Left forelimb (tissue), 1 donor: ENCODE results near the gene CUZD1.

ENCODE experiments used
- DNase-seq: peaks from one replicate; pipeline ENCODE4 v3.0.0-alpha.2; 2018; ENCODE audit warnings: low spot score

The CUZD1 gene

DNA sequence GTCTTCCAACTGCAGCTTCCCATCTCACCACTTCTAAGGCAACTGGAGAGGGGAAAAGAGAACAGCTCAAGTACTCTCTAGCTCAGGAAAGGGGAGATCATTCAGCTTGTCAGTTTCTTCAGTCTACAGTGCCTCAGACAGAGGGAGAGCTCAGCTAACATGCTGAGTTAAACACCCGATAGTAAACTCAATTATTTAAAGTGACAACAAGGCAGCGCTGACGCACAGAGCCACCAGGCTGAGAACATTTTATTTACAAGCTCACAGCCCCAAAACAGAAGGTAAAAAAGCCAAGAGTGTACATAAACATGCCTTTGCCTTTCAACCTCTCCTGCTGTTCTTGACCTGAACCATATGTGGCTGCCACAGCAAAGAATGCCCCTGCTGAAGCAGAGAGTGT, 10.1 kb upstream of the CUZD1 start:
- DNase-seq: no peak

DNA sequence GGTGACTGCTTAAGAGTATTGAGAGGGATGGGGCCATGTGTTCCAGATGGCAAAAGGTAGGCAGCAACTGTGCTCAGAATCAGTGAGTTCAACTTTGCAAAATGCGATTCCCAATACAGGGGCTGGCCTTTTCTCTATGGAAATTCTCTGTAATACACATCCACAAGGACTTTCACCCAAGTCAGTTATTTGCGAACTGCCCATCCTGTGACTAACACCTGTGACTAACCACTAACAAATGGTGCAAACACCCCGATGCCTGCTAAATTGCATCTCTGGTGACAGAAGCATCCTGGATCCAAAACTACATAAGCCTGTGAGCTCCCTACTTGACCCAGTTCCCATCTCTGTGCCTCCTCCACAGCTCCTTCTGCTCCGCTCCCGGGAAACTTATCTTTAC, 9.0 kb upstream of the CUZD1 start:
- no peak for DNase-seq

- DNase-seq: no peak
These were observed 8.1 kb upstream of the CUZD1 start for GRCh38 chr10:122853665-122854313.

DNA sequence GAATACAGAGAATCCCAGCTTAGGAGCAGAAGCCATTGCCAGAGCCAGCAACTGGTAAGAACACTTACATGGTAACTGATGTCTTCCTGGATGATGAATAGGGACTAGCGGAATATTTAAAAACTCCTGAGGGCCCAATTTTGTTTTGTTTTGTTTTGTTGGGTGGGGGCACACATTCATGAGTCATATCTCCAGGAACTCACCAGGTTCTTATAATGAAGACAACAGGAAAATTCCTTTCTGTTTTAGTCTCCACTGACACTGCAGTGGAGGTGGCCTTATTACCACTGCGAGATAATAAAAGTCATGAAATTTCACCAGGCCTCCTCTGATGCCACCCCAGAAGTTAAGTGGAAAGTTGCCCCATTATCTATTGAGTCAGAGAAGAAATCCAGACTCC, 6.6 kb upstream of the CUZD1 start:
- DNase-seq: no peak

DNA sequence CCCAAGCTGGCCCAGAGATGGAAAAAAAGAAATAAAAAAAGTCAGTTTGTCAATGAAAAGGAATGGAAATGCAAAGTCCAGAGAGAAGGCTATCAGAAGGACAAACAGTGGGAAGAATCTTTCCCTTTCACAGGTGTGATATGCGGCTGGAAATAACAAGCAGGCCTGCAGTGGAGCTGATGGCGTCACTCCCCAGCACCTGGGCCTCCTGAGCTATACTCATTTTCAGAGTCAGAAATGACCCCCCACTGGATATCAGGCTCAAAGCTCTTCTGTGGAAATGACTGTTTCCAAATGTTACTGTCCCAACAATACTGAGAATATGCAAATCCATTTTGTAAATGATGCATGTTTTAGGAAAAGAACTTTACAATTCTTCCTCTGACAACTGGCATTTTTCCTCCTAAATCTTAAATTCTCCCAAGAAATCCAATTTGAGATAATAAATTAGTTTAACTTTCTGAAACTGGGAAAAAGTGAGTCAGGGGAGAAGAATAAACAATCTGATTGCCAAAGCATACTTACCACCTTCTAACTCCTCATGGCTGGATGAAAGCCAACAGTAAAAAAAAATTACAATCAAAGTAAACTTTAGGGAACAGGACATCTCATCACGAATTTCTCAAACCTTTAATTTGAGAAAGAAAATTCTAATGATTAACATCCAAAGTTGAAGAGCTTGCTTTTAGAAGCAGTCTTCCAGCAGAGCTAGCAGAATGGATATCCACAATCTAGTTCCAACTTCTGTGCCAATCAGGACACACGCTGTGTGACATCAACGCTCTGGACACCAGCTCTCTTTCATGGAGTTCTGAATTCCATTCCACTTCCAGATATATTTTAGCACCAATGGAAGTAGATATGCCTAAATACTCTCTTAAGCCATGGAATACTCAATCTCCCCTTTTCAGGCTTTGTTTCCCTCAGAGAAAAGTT, 5.3 kb upstream of the CUZD1 start:
- DNase-seq: no peak

DNA sequence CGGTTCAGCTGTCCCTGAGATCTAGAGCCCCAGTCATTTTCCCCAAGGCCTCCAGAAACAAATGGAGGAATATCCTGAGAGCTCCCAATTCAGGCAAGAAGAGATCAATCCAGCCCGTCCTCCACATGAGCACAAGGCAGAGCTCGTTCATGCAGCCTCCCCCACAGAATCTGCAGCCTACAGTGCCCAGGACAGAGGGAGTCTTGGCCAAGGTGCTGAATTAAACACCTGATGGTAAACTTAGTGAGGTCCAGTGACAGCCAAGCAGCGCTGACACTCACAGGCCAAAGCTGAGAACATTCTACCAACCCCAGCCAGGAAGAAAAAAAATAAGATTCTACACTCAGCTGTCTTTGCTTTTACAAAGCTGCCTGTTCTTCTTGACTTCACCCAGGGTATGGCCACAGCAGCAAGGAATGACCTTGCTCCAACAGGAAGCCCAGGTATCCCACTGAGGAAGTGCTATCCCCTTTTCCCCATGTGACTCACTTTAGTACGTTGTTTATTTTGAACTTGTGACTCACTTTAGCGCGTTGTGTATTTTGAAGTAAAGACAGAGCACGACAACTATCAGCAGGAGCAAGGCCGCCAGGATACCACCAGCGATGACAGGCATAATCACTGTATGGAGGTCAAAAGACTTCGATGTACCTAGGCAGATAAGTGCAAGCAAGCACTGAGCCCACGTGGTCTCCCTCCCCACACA, 4.4 kb upstream of the CUZD1 start:
- no peak for DNase-seq

DNA sequence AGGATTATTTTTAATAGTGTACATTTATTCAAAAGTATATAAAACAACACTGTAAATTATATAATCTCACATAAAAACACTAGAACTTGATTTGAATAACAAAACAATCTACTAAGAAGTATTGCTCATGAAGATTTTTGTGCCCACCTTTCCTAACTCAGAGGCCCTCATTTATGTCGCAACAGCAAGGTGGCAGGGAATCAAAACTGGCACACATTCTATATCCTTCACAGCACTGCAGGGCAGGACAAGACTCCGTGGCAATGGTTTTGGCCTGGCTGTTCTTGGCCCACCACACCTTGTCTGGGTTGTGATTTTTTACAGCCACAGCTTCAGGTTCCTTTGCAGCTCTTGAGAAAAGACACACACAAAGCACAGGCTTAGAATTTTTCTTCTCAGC, 3.4 kb upstream of the CUZD1 start:
- no peak for DNase-seq

DNA sequence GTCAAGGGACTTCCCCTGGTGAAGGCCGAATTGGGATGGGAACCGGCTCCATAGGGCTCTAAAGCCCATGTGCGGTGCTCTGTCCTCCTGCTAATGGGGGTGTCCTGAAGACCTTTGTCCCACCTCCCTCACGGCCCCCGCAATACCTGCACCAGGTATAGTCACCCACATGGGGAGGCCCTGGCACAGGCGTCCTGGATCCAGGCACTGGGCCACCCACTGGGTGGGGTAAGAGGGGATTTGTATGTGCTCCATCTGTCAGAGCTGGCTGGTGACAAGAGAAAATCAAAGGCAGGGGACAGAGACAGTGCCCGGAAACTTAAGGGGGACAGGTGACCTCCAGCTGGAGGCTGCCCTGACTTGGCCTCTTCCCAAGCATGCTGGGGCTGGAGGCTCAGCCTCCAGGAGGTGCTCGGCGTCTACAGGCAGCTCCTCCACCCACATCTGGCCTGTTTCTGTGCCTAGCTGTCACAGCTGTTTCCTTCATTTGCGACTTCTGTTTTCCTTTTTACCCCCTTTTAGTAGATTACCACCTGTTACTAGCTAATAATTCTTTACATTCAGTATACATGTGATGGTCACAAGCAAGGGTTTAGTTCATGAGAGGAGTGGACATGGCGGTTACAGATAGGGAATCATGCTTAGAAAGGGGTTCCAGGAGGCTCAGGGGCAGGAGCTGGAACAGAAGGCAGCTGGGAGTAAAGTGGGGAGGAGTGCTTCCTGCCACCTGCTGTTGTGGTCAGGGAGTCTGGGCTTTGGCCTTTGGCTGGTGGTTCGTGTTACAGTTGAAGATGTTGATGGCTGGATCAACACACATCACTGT, 2.3 kb upstream of the CUZD1 start:
- DNase-seq: no peak

- no peak for DNase-seq
These were observed 1.5 kb downstream of the CUZD1 start for GRCh38 chr10:122844146-122844545.

DNA sequence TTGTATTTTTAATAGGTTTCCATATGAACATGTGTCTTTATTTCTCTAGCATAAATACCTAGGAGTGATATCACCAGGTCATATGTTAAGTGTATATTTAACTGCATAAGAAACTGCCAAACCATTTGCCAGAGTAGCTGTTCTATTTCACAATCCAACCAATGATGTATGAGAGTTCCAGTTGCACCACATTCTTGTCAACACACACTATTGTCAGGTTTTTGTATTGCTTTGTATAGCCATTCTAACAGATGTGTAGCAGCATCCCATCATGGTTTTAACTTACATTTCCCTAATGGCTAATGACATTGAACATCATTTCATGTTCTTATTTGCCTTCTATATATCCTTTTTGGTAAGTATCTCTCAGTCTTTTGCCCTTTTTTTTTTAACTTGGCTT, 4.1 kb downstream of the CUZD1 start:
- no peak for DNase-seq

- DNase-seq: no peak
These were observed 6.2 kb downstream of the CUZD1 start for GRCh38 chr10:122839505-122839904.

GRCh38 chr10:122838880-122839279, 6.8 kb downstream of the CUZD1 start:
- DNase-seq: no peak

- DNase-seq: no peak
These were observed 9.7 kb downstream of the CUZD1 start for GRCh38 chr10:122835908-122836307.

- DNase-seq: no peak
These were observed 14.7 kb downstream of the CUZD1 start for GRCh38 chr10:122830965-122831353.

- no peak for DNase-seq
These were observed 15.2 kb downstream of the CUZD1 start for GRCh38 chr10:122830273-122830964.

DNA sequence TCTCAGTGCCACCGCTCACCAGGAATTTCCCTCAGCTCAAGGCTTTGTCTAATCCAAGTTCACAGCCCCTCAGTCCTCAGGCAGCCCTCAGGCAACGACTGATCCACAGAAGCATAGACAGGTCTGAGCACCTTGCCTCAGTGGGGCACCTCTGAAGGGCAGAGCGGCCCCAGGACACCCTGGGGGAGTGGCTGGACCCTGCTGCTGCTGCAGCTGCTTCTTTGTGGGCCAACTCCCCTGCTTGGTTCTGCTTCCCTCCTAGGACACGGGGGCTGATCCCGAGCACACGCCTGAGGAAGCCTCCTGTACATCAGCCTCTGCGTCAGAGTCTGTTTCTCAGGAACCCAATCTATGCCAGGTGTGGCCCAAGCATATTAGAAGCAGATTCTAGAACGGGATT, 16.2 kb downstream of the CUZD1 start:
- no peak for DNase-seq

GRCh38 chr10:122828716-122829255, 16.9 kb downstream of the CUZD1 start:
- no peak for DNase-seq

- DNase-seq: no peak
These were observed 18.4 kb downstream of the CUZD1 start for GRCh38 chr10:122827302-122827701.

GRCh38 chr10:122822973-122823690, 22.5 kb downstream of the CUZD1 start:
- DNase-seq: no peak

DNA sequence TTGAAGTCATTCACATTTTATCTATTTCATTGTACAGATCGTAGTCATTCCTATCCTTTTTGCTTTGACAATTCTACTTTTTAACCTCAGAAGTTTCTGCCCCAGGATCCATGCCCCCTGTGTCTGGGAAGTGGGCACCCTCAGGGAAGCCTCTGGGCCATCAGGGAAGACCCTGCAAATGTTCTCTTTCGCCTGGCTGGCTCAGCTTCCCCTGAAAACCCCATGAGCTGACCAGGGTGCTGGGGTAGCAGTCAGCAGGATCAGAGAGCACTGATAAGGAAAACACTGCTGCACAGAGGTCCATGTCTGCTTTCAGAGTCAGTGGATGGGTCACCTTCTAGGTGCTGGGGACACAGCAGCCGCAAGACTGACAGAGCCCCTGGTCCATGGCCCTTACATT, 23.8 kb downstream of the CUZD1 start:
- no peak for DNase-seq
